GM19035 (cell line): Measurements from ENCODE around the gene GIMAP5.
"Not testable (repeated sequence)": the region's sequence is repeated elsewhere in the genome, so short reads cannot be mapped to it uniquely, and the experiment has no call there.

Source experiments
- ATAC-seq: cut with Tn5 transposase; IDR thresholded peaks from one replicate; pipeline ENCODE4 v1.9.1; 2021; ENCODE audit not compliant: unreplicated experiment

Gene GIMAP5

GRCh38 chr7:150766334-150766709 is 29.1 kb downstream of the GIMAP5 start:
- ATAC-seq: no peak

GRCh38 chr7:150769768-150770167 is 32.5 kb downstream of the GIMAP5 start:
- ATAC-seq: no peak

GRCh38 chr7:150774131-150774530 is 36.9 kb downstream of the GIMAP5 start:
- not testable (repeated sequence) for ATAC-seq

- no peak for ATAC-seq
These were observed 41.0 kb downstream of the GIMAP5 start for GRCh38 chr7:150778014-150778737.

- no peak for ATAC-seq
These were observed 41.6 kb downstream of the GIMAP5 start for GRCh38 chr7:150778738-150779301.

- no peak for ATAC-seq
These were observed 43.1 kb downstream of the GIMAP5 start for GRCh38 chr7:150780292-150780691.

GRCh38 chr7:150781103-150781502 is 43.9 kb downstream of the GIMAP5 start:
- no peak for ATAC-seq

GRCh38 chr7:150781961-150782360 is 44.7 kb downstream of the GIMAP5 start:
- no peak for ATAC-seq

GRCh38 chr7:150784120-150784736 is 47.0 kb downstream of the GIMAP5 start:
- no peak for ATAC-seq

GRCh38 chr7:150784954-150785353 is 47.7 kb downstream of the GIMAP5 start:
- no peak for ATAC-seq

- no peak for ATAC-seq
These were observed 50.4 kb downstream of the GIMAP5 start for GRCh38 chr7:150787321-150788281.

- ATAC-seq: no peak
These were observed 51.5 kb downstream of the GIMAP5 start for GRCh38 chr7:150788474-150789269.

- no peak for ATAC-seq
These were observed 53.3 kb downstream of the GIMAP5 start for GRCh38 chr7:150790416-150791075.

- ATAC-seq: no peak
These were observed 54.1 kb downstream of the GIMAP5 start for GRCh38 chr7:150791304-150791703.

- no peak for ATAC-seq
These were observed 54.7 kb downstream of the GIMAP5 start for GRCh38 chr7:150791746-150792452.
